ENCODE measurements around the gene ZNF185.
A peak's percentile ranks its signal among the peaks of the same experiment; 100 is the strongest.

Gene ZNF185

DNA sequence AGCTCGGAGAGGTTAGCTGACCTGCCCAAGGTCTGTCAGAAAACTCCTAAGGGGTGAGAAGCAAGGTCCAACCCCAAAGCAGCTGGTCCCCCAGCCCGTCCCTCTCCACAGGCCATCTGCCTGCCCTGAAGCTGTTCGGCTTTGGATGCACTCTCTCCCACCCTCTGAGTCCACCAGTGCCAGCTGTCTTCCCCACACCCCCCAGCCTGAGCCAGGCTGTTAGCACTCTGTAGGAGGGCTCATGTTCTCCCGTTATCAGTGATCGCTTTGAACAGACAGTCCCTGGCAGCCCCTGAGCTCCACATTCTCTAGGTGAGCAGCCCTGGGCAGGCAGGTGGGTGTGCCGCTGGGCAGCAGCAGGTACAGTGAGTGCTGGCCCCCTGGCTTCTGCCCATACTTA is 16.0 kb downstream of the ZNF185 start:
- TF ChIP-seq, protein P1, sequence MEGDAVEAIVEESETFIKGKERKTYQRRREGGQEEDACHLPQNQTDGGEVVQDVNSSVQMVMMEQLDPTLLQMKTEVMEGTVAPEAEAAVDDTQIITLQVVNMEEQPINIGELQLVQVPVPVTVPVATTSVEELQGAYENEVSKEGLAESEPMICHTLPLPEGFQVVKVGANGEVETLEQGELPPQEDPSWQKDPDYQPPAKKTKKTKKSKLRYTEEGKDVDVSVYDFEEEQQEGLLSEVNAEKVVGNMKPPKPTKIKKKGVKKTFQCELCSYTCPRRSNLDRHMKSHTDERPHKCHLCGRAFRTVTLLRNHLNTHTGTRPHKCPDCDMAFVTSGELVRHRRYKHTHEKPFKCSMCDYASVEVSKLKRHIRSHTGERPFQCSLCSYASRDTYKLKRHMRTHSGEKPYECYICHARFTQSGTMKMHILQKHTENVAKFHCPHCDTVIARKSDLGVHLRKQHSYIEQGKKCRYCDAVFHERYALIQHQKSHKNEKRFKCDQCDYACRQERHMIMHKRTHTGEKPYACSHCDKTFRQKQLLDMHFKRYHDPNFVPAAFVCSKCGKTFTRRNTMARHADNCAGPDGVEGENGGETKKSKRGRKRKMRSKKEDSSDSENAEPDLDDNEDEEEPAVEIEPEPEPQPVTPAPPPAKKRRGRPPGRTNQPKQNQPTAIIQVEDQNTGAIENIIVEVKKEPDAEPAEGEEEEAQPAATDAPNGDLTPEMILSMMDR (IDR thresholded peaks at IDR 0.05; ENCODE audit: low read depth, low read length, missing control alignments): no peak
- no peak for DNase-seq (ENCODE audit: low read depth)
- H3K4me3 ChIP-seq (ENCODE audit: low read depth, low read length): no peak overlapping the region
- in situ Hi-C loops (cut with HindIII; ENCODE audit: low sequenced_read_pairs): no loop called here

DNA sequence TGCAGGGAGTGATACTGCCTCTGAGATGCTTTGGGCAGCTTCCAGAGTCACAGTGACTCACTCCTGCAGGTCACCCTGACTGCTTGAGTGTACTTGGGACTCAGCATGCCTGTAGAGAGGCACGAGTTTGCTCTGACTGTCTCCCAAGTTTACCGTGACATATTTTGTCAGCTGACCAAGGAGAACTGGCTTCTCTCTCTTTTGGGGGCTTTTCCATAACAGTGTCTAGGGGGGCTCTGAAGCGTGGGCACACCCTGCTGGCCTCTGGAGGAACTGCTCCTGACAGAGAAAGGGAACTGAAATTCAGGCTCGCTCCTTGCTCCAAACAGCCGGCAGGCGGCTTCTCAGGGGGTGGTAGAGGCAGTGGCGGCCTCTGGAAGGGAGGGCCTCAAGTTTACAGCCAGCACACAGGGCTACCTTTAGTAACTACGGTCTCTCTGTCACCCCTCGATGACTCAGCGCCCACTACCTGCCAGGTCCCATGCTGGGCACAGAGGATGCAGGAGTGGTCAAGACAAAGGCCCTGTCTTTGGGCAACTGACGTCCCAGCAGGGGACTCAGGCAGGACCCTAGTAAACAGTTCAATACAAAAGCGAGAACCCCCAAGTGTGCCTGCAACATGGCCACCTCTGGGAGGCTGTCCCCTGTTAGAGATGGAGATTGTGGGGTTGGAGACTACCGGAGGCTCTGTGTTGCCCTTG is 17.8 kb downstream of the ZNF185 start:
- in situ Hi-C loops (cut with HindIII; ENCODE audit: low sequenced_read_pairs): no loop called here
- DNase-seq (ENCODE audit: low read depth): peak; percentile 29
- H3K4me3 ChIP-seq (ENCODE audit: low read depth, low read length): no peak overlapping the region
- TF ChIP-seq, protein P1 (IDR thresholded peaks at IDR 0.05; ENCODE audit: low read depth, low read length, missing control alignments): peak; percentile 80

DNA sequence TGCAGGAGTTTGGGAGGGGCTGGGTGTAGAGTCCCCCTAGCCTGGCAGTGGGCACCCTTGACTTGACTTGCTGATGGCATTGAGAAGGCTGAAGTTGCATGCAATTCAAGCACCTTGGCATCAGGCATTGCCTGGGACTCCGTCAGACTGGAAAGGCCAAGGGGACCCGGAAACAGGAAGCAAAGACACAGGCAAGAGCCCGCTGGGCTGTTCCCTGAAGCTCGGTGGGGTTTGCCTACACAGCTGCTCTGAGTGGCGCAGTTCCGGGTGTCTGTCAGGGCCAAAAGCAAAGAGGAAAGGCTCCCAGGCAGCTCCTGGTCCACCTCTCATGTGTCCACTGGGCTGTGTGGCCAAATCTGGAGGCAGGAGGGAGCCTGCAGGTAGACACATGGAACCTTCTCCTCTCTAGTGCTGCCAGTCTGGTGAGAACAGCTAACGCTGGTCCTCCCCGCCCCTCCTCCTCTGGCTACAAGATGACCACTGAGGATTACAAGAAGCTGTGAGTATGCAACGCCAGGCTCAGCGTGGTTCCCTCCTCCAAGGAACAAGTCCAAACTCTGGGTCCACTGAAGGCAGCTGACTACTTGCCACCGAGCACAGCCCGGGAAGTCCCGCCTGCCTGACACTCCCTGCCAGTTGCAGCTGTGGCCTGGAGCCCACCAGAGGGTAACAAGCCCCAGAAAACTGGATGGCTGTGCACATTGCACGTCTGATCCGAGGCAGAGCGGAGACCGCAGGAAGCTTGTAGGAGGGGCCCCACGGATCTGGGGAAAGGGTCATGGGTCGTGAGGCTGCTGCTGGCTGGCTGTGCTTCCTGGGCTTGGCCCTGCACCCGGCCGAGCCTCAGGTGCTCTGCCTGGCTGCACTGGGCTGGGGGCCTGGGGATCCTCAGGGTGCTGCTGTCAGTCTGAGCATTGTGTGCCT is 20.1 kb downstream of the ZNF185 start:
- TF ChIP-seq, protein P1 (IDR thresholded peaks at IDR 0.05; ENCODE audit: low read depth, low read length, missing control alignments): no peak
- in situ Hi-C loops (cut with HindIII; ENCODE audit: low sequenced_read_pairs): no loop called here
- no peak for DNase-seq (ENCODE audit: low read depth)
- H3K4me3 ChIP-seq (ENCODE audit: low read depth, low read length): no peak overlapping the region

DNA sequence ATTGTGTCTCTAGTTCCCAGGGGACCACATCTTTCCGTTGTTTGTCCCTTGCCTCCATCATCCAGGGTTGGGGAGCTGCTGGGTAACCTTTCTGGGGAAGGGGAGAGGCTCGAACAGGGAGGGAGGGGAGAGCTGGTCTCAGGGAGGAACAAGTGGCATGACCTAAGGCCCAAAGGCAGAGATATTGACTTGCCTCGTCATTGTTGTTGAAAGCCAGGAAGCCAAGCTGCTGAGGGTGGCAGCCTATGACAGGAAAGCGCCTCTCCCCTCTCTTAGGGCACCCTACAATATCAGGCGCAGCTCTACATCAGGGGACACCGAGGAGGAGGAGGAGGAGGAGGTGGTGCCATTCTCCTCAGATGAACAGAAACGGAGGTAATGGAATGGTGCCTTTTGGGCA is 20.8 kb downstream of the ZNF185 start:
- in situ Hi-C loops (cut with HindIII; ENCODE audit: low sequenced_read_pairs): no loop called here
- DNase-seq (ENCODE audit: low read depth): no peak
- no peak overlapping the region for H3K4me3 ChIP-seq (ENCODE audit: low read depth, low read length)
- TF ChIP-seq, protein P1 (IDR thresholded peaks at IDR 0.05; ENCODE audit: low read depth, low read length, missing control alignments): no peak

DNA sequence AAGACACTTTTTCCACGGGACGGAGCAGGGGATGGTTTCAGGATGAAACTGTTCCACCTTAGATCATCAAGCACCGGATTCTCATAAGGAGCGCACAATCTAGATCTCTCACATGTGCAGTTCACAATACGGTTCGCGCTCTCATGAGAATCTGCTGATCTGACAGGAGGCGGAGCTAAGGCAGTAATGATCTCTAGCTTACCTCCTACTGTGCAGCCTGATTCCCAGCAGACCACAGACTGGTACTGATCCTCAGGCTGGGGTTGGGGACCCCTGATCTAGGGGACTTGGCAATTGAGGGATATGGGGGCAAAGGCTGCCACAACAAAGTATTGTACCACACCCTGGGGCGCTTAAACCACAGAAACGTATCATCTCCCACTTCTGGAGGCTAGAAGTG is 25.7 kb downstream of the ZNF185 start:
- H3K4me3 ChIP-seq (ENCODE audit: low read depth, low read length): no peak overlapping the region
- DNase-seq (ENCODE audit: low read depth): no peak
- in situ Hi-C loops (cut with HindIII; ENCODE audit: low sequenced_read_pairs): no loop called here
- TF ChIP-seq, protein P1 (IDR thresholded peaks at IDR 0.05; ENCODE audit: low read depth, low read length, missing control alignments): no peak

DNA sequence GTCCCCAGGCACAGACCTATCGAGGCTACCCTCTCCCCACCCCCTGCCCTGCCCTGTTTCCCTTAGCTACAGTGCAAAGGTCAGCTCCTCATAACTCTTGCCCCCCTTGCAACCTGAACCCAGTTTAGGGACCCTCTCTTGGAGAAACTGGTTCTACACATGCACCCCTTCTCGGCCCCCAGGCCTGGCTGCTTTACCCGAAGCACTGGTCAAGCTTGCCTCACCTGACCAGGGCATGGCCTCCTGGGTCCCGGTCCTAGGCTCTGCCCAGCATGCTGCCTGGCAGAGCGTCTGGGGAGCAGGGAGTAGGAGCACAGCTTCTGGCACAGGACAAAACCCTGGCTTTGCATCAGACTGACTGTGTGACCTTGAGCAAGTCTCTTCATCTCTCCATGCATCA is 28.0 kb downstream of the ZNF185 start:
- DNase-seq (ENCODE audit: low read depth): no peak
- in situ Hi-C loops (cut with HindIII; ENCODE audit: low sequenced_read_pairs): loop anchor here (5.0 kb wide), 1 partner anchor 44 kb away; no protein-coding TSS in a partner anchor
- TF ChIP-seq, protein P1 (IDR thresholded peaks at IDR 0.05; ENCODE audit: low read depth, low read length, missing control alignments): no peak
- H3K4me3 ChIP-seq (ENCODE audit: low read depth, low read length): no peak overlapping the region

All from astrocyte of the cerebellum (primary cell).